SK-N-SH (cell line): ENCODE results near the gene TFPI.

Source experiments
- CTCF ChIP-seq: fragments of 200-600 bp; sonication (generic); IDR thresholded peaks from 2 replicates; pipeline ENCODE4 v1.6.1; 2017; ENCODE audit warnings: antibody characterized with exemption, mild to moderate bottlenecking, moderate library complexity
- EZH2phosphoT487 ChIP-seq: fragments of 200-600 bp; sonication (generic); IDR thresholded peaks from 2 replicates; pipeline ENCODE4 v1.6.1; 2017; ENCODE audit warnings: low read depth, mixed run types, mild to moderate bottlenecking, antibody characterized with exemption, moderate library complexity, borderline replicate concordance
- GABPA ChIP-seq: IDR thresholded peaks from 2 replicates; pipeline ENCODE4 v1.4.0; 2012; ENCODE audit warnings: low read depth, mild to moderate bottlenecking
- GATA2 ChIP-seq: sonication (generic); formaldehyde crosslinking; IDR thresholded peaks from 2 replicates; pipeline ENCODE4 v1.5.0; 2020; ENCODE audit warnings: mild to moderate bottlenecking, missing genetic modification reagents
- MAX ChIP-seq: IDR thresholded peaks from 2 replicates; pipeline ENCODE4 v1.4.0; 2012; ENCODE audit warnings: low read depth
- PBX3 ChIP-seq: IDR thresholded peaks from 2 replicates; pipeline ENCODE4; 2012
- RAD21 ChIP-seq: IDR thresholded peaks from 2 replicates; pipeline ENCODE4 v1.6.1; 2012; ENCODE audit warnings: mild to moderate bottlenecking, low read length
- RCOR1 ChIP-seq: fragments of 150-350 bp; IDR thresholded peaks from 2 replicates; pipeline ENCODE4 v1.6.1; 2017; ENCODE audit warnings: antibody characterized with exemption, low read length
- REST ChIP-seq: IDR thresholded peaks from 2 replicates; pipeline ENCODE4 v1.6.1; 2012; ENCODE audit warnings: mild to moderate bottlenecking, low read depth, low read length, moderate library complexity
- TEAD4 ChIP-seq: IDR thresholded peaks from 2 replicates; pipeline ENCODE4 v1.4.0; 2012; ENCODE audit warnings: mild to moderate bottlenecking, borderline replicate concordance; ENCODE audit not compliant: insufficient read depth

GRCh38 chr2:187509667-187510417, 44.4 kb downstream of the TFPI start:
- TF ChIP-seq RCOR1, result no peak
- TF ChIP-seq TEAD4, result no peak
- no peak for TF ChIP-seq CTCF
- TF ChIP-seq EZH2phosphoT487, result no peak
- no peak for TF ChIP-seq RAD21
- no peak for TF ChIP-seq MAX
- TF ChIP-seq GABPA, result no peak
- no peak for TF ChIP-seq GATA2
- no peak for TF ChIP-seq PBX3
- no peak for TF ChIP-seq REST
